ENCODE data around the gene KIAA0232.

The KIAA0232 gene

GRCh38 chr4:6808259-6808658, 25.7 kb downstream of the KIAA0232 start:
- no peak overlapping the region for H3K4me3 ChIP-seq (ENCODE audit: low read depth, low read length)
- DNase-seq (ENCODE audit: low read depth) = no peak
- TF ChIP-seq, protein P1, sequence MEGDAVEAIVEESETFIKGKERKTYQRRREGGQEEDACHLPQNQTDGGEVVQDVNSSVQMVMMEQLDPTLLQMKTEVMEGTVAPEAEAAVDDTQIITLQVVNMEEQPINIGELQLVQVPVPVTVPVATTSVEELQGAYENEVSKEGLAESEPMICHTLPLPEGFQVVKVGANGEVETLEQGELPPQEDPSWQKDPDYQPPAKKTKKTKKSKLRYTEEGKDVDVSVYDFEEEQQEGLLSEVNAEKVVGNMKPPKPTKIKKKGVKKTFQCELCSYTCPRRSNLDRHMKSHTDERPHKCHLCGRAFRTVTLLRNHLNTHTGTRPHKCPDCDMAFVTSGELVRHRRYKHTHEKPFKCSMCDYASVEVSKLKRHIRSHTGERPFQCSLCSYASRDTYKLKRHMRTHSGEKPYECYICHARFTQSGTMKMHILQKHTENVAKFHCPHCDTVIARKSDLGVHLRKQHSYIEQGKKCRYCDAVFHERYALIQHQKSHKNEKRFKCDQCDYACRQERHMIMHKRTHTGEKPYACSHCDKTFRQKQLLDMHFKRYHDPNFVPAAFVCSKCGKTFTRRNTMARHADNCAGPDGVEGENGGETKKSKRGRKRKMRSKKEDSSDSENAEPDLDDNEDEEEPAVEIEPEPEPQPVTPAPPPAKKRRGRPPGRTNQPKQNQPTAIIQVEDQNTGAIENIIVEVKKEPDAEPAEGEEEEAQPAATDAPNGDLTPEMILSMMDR (IDR thresholded peaks at IDR 0.05; ENCODE audit: insufficient read depth, low read depth, low read length, missing control alignments) = no peak

- no peak overlapping the region for H3K4me3 ChIP-seq (ENCODE audit: low read depth, low read length)
- no peak for DNase-seq (ENCODE audit: low read depth)
- TF ChIP-seq, protein P1 (IDR thresholded peaks at IDR 0.05; ENCODE audit: insufficient read depth, low read depth, low read length, missing control alignments) = no peak
Measured at GRCh38 chr4:6811165-6811564, 28.6 kb downstream of the KIAA0232 start.

DNA sequence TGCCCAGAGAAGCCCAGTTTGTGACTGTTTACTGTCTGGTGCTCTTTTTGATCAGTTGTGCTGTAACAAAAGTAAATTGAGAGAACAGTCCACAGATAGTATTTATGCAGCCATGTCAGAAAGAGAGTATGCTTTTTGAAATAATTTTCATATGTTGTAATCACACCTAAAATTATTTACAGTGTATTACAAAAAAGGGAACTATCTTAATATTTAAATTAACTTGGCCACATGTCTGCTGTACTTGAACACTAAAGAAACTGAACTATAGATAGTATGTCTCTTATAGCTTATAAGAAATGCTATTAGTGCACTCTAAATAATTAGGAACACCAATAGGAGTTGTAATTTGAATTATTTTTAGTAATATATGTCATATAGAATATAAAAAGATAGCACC, 30.2 kb downstream of the KIAA0232 start:
- TF ChIP-seq, protein P1 (IDR thresholded peaks at IDR 0.05; ENCODE audit: insufficient read depth, low read depth, low read length, missing control alignments) = no peak
- no peak for DNase-seq (ENCODE audit: low read depth)
- no peak overlapping the region for H3K4me3 ChIP-seq (ENCODE audit: low read depth, low read length)

DNA sequence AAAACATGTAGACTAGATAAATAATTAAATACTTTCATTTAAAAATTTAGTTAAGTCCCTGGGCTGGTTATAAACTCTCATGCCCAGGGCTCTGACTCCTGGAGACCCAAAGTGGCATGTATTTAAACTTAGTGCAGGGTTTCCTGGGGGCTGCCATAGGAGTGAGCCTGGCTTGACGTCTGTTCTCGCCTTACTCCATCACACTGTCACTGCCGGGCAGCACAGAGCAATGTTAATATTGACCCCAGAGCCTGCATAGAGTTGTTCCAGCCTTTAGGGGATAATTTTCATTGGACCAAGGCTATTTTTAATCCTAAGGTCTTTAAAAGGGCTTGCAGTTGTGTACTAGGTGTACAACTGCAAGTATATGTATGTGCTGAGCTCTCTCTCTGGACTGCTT, 31.2 kb downstream of the KIAA0232 start:
- no peak overlapping the region for H3K4me3 ChIP-seq (ENCODE audit: low read depth, low read length)
- TF ChIP-seq, protein P1 (IDR thresholded peaks at IDR 0.05; ENCODE audit: insufficient read depth, low read depth, low read length, missing control alignments) = no peak
- DNase-seq (ENCODE audit: low read depth) = no peak

- TF ChIP-seq, protein P1 (IDR thresholded peaks at IDR 0.05; ENCODE audit: insufficient read depth, low read depth, low read length, missing control alignments) = no peak
- no peak for DNase-seq (ENCODE audit: low read depth)
- no peak overlapping the region for H3K4me3 ChIP-seq (ENCODE audit: low read depth, low read length)
Measured at GRCh38 chr4:6815029-6815836, 32.7 kb downstream of the KIAA0232 start.

- no peak overlapping the region for H3K4me3 ChIP-seq (ENCODE audit: low read depth, low read length)
- TF ChIP-seq, protein P1 (IDR thresholded peaks at IDR 0.05; ENCODE audit: insufficient read depth, low read depth, low read length, missing control alignments) = no peak
- no peak for DNase-seq (ENCODE audit: low read depth)
Measured at GRCh38 chr4:6819295-6819694, 36.8 kb downstream of the KIAA0232 start.

DNA sequence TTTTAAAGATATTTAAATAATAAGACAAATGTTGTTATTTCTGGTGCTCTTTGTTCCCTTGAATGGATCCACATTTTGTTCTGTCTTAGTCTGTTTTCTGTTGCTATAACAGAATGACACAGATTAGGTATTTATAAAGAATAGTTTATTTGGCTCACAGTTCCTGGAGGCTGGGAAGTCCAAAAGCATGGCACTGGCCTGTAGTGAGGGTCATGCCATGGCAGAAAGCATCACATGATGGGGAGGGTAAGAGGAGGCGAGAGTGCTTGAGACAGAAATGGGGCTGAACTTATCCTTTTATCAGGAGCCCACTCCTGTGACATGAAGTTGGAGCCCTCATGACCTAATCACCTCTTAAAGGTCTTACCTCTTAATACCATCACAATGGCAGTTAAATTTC, 38.2 kb downstream of the KIAA0232 start:
- DNase-seq (ENCODE audit: low read depth) = no peak
- H3K4me3 ChIP-seq (ENCODE audit: low read depth, low read length) = no peak overlapping the region
- TF ChIP-seq, protein P1 (IDR thresholded peaks at IDR 0.05; ENCODE audit: insufficient read depth, low read depth, low read length, missing control alignments) = no peak
